K562 (cell line): ENCODE data around the gene KYAT1. TPM values are rescaled to one million over a fixed set of nuclear protein-coding genes. Genes with fewer than 3 reads are reported as not detected.

ENCODE experiments used
- FOXA1 ChIP-seq: fragments of 450-650 bp; IDR thresholded peaks from 2 replicates; pipeline ENCODE4 v1.6.1; 2016; ENCODE audit warnings: mild to moderate bottlenecking, borderline replicate concordance
- FOXK2 ChIP-seq, 2 experiments: fragments of 450-650 bp; IDR thresholded peaks in 1 of 2; conservative IDR thresholded peaks in 1 of 2; 2 replicates each; pipeline ENCODE4 v1.6.1; 2016; ENCODE audit warnings: low read depth in 2 of 2, mild to moderate bottlenecking in 1 of 2
- HNRNPH1 ChIP-seq: fragments of 200-400 bp; formaldehyde crosslinking; optimal IDR thresholded peaks from 2 replicates; pipeline ENCODE3; 2017; ENCODE audit warnings: low read depth, mild to moderate bottlenecking, low read length, moderate library complexity
- HNRNPLL ChIP-seq: fragments of 200-400 bp; formaldehyde crosslinking; IDR thresholded peaks from 2 replicates; pipeline ENCODE4 v1.6.1; 2017; ENCODE audit warnings: low read length, low read depth, mild to moderate bottlenecking; ENCODE audit not compliant: poor library complexity, severe bottlenecking
- KAT2B ChIP-seq: IDR thresholded peaks from one replicate; pipeline ENCODE4 v1.6.1; 2012; ENCODE audit warnings: low read depth, mild to moderate bottlenecking, control low read depth, inconsistent platforms, low read length, moderate library complexity
- KDM5B ChIP-seq: fragments of 200-600 bp; sonication (generic); IDR thresholded peaks from 2 replicates; pipeline ENCODE4 v1.6.1; 2012; ENCODE audit warnings: low read depth, mild to moderate bottlenecking, moderate library complexity, low read length, control low read depth, inconsistent platforms; ENCODE audit not compliant: insufficient replicate concordance
- MEF2D ChIP-seq: conservative IDR thresholded peaks from 2 replicates; pipeline ENCODE4 v1.6.1; 2016; ENCODE audit warnings: low read depth, missing genetic modification characterization, missing compliant biosample characterization
- MEIS2 ChIP-seq: fragments of 450-650 bp; IDR thresholded peaks from 2 replicates; pipeline ENCODE4 v1.6.1; 2014; ENCODE audit warnings: mild to moderate bottlenecking; ENCODE audit not compliant: partially characterized antibody
- NR1H2 ChIP-seq: sonication (generic); formaldehyde crosslinking; IDR thresholded peaks from 2 replicates; pipeline ENCODE4 v1.4.0; 2020; ENCODE audit warnings: mild to moderate bottlenecking, missing genetic modification reagents
- PCBP1 ChIP-seq: fragments of 200-400 bp; formaldehyde crosslinking; IDR thresholded peaks from 2 replicates; pipeline ENCODE4 v1.6.1; 2018; ENCODE audit warnings: mild to moderate bottlenecking, low read depth, low read length; ENCODE audit not compliant: poor library complexity, severe bottlenecking
- POLR3G ChIP-seq: IDR thresholded peaks from 2 replicates; pipeline ENCODE4 v1.6.1; 2011; ENCODE audit not compliant: insufficient read length, insufficient replicate concordance; ENCODE audit errors: extremely low read depth
- PRMT5 ChIP-seq: sonication (generic); formaldehyde crosslinking; IDR thresholded peaks from 2 replicates; pipeline ENCODE4 v1.5.0; 2020; ENCODE audit warnings: missing genetic modification reagents
- RFX7 ChIP-seq: fragments of 250-450 bp; sonication (Bioruptor Pico); IDR thresholded peaks from 2 replicates; pipeline ENCODE4 v1.5.1; 2021; ENCODE audit warnings: mild to moderate bottlenecking
- TGIF2 ChIP-seq: sonication (generic); formaldehyde crosslinking; IDR thresholded peaks from 2 replicates; pipeline ENCODE4 v1.8.1; 2022; ENCODE audit warnings: mild to moderate bottlenecking, missing genetic modification reagents, moderate library complexity
- ZBTB49 ChIP-seq: sonication (generic); formaldehyde crosslinking; IDR thresholded peaks from 2 replicates; pipeline ENCODE4 v1.8.0; 2022; ENCODE audit warnings: missing genetic modification reagents, mild to moderate bottlenecking, borderline replicate concordance
- ZNF146 ChIP-seq: IDR thresholded peaks from one replicate; pipeline ENCODE4 v1.6.1; 2018; ENCODE audit warnings: missing compliant biosample characterization; ENCODE audit not compliant: unreplicated experiment
- ZNF184 ChIP-seq: sonication (generic); formaldehyde crosslinking; IDR thresholded peaks from 2 replicates; pipeline ENCODE4 v1.5.0; 2020; ENCODE audit warnings: missing genetic modification reagents
- ZNF212 ChIP-seq: fragments of 450-650 bp; formaldehyde crosslinking; IDR thresholded peaks from 2 replicates; pipeline ENCODE4 v1.4.0; 2020; ENCODE audit warnings: mild to moderate bottlenecking
- ZNF551 ChIP-seq: fragments of 250-450 bp; sonication (Bioruptor Pico); IDR thresholded peaks from 2 replicates; pipeline ENCODE4 v1.5.0; 2021; ENCODE audit warnings: mild to moderate bottlenecking, moderate library complexity
- ZNF668 ChIP-seq: fragments of 250-450 bp; sonication (Bioruptor Pico); IDR thresholded peaks from 2 replicates; pipeline ENCODE4 v1.8.0; 2022; ENCODE audit warnings: mild to moderate bottlenecking, inconsistent platforms
- polyA plus RNA-seq, 8 experiments: library from polyadenylated mRNA; depleted of rRNA in 4 of 8; stranded (reverse) in 5 of 8; unstranded in 3 of 8; fragments of >200 nt; fragmentation: Nextera tagmentation in 2 of 8; fragmentation: Illumina TruSeq in 1 of 8; extraction: Ambion mirVana in 2 of 8; extraction: Trizol in 1 of 8; gene quantifications; 2 replicates each; pipeline versions ENCODE4 v1.2.1 to v1.2.3, GENCODE V29; 2011 to 2014; ENCODE audit warnings: inconsistent platforms in 1 of 8, missing spikeins in 1 of 8
- total RNA-seq, 7 experiments: library from RNA; depleted of rRNA in 6 of 7; stranded (reverse); fragments of >200 nt in 6 of 7; fragmentation: Illumina TruSeq in 2 of 7; extraction: Trizol in 2 of 7; gene quantifications; 2 replicates each; pipeline versions ENCODE4 v1.2.1 to v1.2.3, GENCODE V29; 2011 to 2021; ENCODE audit warnings: low replicate concordance in 1 of 7
- TF ChIP-seq, protein P1 (sequence below), 2 experiments: fragments of 450-650 bp; IDR thresholded peaks; 2 replicates each; pipeline ENCODE4 v1.6.1; 2018; ENCODE audit warnings: mild to moderate bottlenecking in 2 of 2, low read depth in 1 of 2; ENCODE audit not compliant: partially characterized antibody in 2 of 2

KYAT1 gene
- total and polyA plus RNA-seq, 9 of the 15 experiments (the other 6 are each of a cell fraction or from before 2014, with no cell fraction given), result 6.4 to 16.8 (median 11.1) TPM

DNA sequence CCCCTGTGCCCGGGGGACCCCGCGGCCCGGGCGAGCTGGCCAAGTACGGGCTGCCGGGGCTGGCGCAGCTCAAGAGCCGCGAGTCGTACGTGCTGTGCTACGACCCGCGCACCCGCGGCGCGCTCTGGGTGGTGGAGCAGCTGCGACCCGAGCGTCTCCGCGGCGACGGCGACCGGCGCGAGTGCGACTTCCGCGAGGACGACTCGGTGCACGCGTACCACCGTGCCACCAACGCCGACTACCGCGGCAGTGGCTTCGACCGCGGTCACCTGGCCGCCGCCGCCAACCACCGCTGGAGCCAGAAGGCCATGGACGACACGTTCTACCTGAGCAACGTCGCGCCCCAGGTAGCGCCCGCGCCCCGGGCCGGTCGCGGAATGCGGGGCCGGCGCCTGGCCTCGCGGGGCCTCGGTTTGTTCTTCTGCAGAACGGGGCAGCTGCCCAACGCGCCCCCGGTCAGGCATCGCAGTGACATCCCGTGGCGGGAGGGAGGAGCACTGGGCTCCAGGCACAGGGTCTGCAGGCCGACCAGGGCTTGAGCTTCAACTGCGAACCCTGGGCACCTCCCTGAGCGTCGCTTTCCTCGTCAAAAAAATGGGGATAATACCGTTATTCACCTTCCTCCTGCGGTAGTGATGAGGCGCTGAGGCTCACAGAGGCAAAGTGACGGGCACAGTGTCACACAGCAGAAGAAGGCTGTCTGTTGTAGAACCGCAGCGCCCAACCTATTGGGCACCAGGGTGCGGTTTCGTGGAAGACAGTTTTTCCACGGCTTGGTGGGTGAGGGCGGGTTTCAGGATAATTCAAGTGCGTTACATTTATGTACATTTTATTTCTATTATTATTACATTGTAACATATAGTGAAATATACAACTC lies 62.7 kb downstream of the KYAT1 start (continued):
- TF ChIP-seq PRMT5 (CRISPR knock-in tag) (no peak), FOXK2 (conservative IDR thresholded peaks at IDR 0.05 in 1 of 2, IDR thresholded peaks at IDR 0.05 in 1 of 2; ENCODE audit: low read depth in 2 of 2) (no peak), HNRNPLL (no peak), ZNF146 (CRISPR knock-in tag) (peak; percentile 11), ZNF668 (no peak), MEIS2 (no peak), RFX7 (CRISPR knock-in tag) (no peak), ZNF184 (CRISPR knock-in tag) (no peak), KAT2B (no peak), MEF2D (tag) (no peak), ZBTB49 (CRISPR knock-in tag) (no peak), TGIF2 (no peak), FOXA1 (no peak), PCBP1 (no peak), KDM5B (no peak), HNRNPH1 (no peak), ZNF551 (no peak), POLR3G (no peak), ZNF212 (CRISPR knock-in tag) (no peak), NR1H2 (CRISPR knock-in tag) (no peak)
- TF ChIP-seq, protein P1, sequence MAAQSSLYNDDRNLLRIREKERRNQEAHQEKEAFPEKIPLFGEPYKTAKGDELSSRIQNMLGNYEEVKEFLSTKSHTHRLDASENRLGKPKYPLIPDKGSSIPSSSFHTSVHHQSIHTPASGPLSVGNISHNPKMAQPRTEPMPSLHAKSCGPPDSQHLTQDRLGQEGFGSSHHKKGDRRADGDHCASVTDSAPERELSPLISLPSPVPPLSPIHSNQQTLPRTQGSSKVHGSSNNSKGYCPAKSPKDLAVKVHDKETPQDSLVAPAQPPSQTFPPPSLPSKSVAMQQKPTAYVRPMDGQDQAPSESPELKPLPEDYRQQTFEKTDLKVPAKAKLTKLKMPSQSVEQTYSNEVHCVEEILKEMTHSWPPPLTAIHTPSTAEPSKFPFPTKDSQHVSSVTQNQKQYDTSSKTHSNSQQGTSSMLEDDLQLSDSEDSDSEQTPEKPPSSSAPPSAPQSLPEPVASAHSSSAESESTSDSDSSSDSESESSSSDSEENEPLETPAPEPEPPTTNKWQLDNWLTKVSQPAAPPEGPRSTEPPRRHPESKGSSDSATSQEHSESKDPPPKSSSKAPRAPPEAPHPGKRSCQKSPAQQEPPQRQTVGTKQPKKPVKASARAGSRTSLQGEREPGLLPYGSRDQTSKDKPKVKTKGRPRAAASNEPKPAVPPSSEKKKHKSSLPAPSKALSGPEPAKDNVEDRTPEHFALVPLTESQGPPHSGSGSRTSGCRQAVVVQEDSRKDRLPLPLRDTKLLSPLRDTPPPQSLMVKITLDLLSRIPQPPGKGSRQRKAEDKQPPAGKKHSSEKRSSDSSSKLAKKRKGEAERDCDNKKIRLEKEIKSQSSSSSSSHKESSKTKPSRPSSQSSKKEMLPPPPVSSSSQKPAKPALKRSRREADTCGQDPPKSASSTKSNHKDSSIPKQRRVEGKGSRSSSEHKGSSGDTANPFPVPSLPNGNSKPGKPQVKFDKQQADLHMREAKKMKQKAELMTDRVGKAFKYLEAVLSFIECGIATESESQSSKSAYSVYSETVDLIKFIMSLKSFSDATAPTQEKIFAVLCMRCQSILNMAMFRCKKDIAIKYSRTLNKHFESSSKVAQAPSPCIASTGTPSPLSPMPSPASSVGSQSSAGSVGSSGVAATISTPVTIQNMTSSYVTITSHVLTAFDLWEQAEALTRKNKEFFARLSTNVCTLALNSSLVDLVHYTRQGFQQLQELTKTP (IDR thresholded peaks at IDR 0.05; ENCODE audit: low read depth in 1 of 2, partially characterized antibody in 2 of 2), result no peak
